Measurements from ENCODE around the gene FHL5.
"Not testable (repeated sequence)": the region's sequence is repeated elsewhere in the genome, so short reads cannot be mapped to it uniquely, and the experiment has no call there.

FHL5 gene

GRCh38 chr6:96547654-96548053 is 15.3 kb upstream of the FHL5 start:
- H3K4me3 ChIP-seq (ENCODE audit: low read length in 2 of 2) = no peak overlapping the region
- no peak overlapping the region for H3K27ac ChIP-seq (ENCODE audit: low read length)
- H3K4me1 ChIP-seq (ENCODE audit: control insufficient read depth, insufficient read depth, low read length) = no peaks in the 10 kb centered on the region
- H3K9ac ChIP-seq (ENCODE audit: low read length in 2 of 2) = no peak overlapping the region
- H3K36me3 ChIP-seq (ENCODE audit: control insufficient read depth in 2 of 2, insufficient read depth in 2 of 2, low read length in 2 of 2) = peaks cover 23 to 35% of the 10 kb centered on the region in 2 donors
- no peaks in the 10 kb centered on the region for H3K27me3 ChIP-seq (ENCODE audit: control insufficient read depth in 1 of 2, insufficient read depth in 2 of 2, low read length in 2 of 2)
- no peaks in the 10 kb centered on the region for H3K9me3 ChIP-seq (ENCODE audit: control insufficient read depth in 2 of 2, low read length in 2 of 2)

GRCh38 chr6:96554558-96554957 is 8.4 kb upstream of the FHL5 start:
- no peaks in the 10 kb centered on the region for H3K4me1 ChIP-seq (ENCODE audit: control insufficient read depth, insufficient read depth, low read length)
- no peak overlapping the region for H3K4me3 ChIP-seq (ENCODE audit: low read length in 2 of 2)
- no peak overlapping the region for H3K9ac ChIP-seq (ENCODE audit: low read length in 2 of 2)
- H3K27ac ChIP-seq (ENCODE audit: low read length) = no peak overlapping the region
- H3K36me3 ChIP-seq (ENCODE audit: control insufficient read depth in 2 of 2, insufficient read depth in 2 of 2, low read length in 2 of 2) = peaks cover 17 to 24% of the 10 kb centered on the region in 2 donors
- H3K9me3 ChIP-seq (ENCODE audit: control insufficient read depth in 2 of 2, low read length in 2 of 2) = no peaks in the 10 kb centered on the region
- no peaks in the 10 kb centered on the region for H3K27me3 ChIP-seq (ENCODE audit: control insufficient read depth in 1 of 2, insufficient read depth in 2 of 2, low read length in 2 of 2)

GRCh38 chr6:96559740-96560139 is 3.2 kb upstream of the FHL5 start:
- not testable (repeated sequence) for H3K4me3 ChIP-seq (ENCODE audit: low read length in 2 of 2); H3K9ac ChIP-seq (ENCODE audit: low read length in 2 of 2); H3K36me3 ChIP-seq (ENCODE audit: control insufficient read depth in 2 of 2, insufficient read depth in 2 of 2, low read length in 2 of 2); H3K27ac ChIP-seq (ENCODE audit: low read length); H3K4me1 ChIP-seq (ENCODE audit: control insufficient read depth, insufficient read depth, low read length); H3K9me3 ChIP-seq (ENCODE audit: control insufficient read depth in 2 of 2, low read length in 2 of 2); H3K27me3 ChIP-seq (ENCODE audit: control insufficient read depth in 1 of 2, insufficient read depth in 2 of 2, low read length in 2 of 2)

DNA sequence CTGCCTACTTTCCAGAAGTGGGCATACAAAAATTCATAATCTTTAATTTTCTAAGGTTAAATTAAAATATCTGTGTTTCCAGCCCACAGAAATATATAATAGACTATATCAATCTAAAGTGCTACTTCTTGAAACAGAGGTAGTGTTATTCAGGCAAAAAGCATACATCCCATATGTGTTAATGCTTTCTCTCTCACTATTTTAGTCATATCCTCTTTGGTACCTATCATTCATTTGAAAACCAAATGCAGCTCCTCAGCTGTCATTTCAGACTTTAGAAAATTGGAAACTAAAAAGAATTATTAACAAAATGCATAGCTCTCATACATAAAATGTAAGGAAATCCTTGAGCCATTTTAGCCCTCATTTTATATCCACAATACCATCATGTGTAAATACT is 925 bp downstream of the FHL5 start:
- Histone ChIP-seq H3K9me3 (ENCODE audit: control insufficient read depth in 2 of 2, low read length in 2 of 2) (no peaks in the 10 kb centered on the region), H3K4me3 (ENCODE audit: low read length in 2 of 2) (no peak overlapping the region), H3K4me1 (ENCODE audit: control insufficient read depth, insufficient read depth, low read length) (no peaks in the 10 kb centered on the region), H3K27me3 (ENCODE audit: control insufficient read depth in 1 of 2, insufficient read depth in 2 of 2, low read length in 2 of 2) (no peaks in the 10 kb centered on the region), H3K27ac (ENCODE audit: low read length) (no peak overlapping the region), H3K9ac (ENCODE audit: low read length in 2 of 2) (no peak overlapping the region), H3K36me3 (ENCODE audit: control insufficient read depth in 2 of 2, insufficient read depth in 2 of 2, low read length in 2 of 2) (no peaks in the 10 kb centered on the region)

GRCh38 chr6:96570053-96570452 is 7.1 kb downstream of the FHL5 start:
- Histone ChIP-seq H3K27ac (ENCODE audit: low read length) (no peak overlapping the region), H3K4me3 (ENCODE audit: low read length in 2 of 2) (no peak overlapping the region), H3K36me3 (ENCODE audit: control insufficient read depth in 2 of 2, insufficient read depth in 2 of 2, low read length in 2 of 2) (no peaks in the 10 kb centered on the region), H3K9ac (ENCODE audit: low read length in 2 of 2) (no peak overlapping the region), H3K4me1 (ENCODE audit: control insufficient read depth, insufficient read depth, low read length) (no peaks in the 10 kb centered on the region), H3K9me3 (ENCODE audit: control insufficient read depth in 2 of 2, low read length in 2 of 2) (peaks cover 0 to 4% of the 10 kb centered on the region in 2 donors), H3K27me3 (ENCODE audit: control insufficient read depth in 1 of 2, insufficient read depth in 2 of 2, low read length in 2 of 2) (no peaks in the 10 kb centered on the region)

DNA sequence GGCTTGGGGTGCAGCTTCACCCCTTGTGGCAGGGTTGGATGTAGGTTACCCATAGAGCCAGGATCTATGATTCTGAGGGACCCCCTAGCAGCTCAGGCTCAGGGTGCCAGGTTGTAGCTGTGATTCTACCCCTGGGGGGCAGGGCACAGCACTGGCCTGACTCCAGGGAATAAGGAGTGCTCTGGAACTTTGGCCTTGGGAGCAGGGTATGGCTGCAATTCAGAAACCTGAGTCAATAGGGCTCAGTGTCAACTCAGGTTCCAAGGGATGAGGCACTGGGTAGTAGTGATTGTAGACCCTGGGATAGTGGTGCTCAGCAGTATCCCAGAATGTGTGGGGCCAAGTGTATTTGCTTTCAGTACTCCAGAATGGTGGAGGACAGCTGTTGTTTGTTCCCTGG is 8.6 kb downstream of the FHL5 start:
- Histone ChIP-seq H3K4me3 (ENCODE audit: low read length in 2 of 2) (no peak overlapping the region), H3K4me1 (ENCODE audit: control insufficient read depth, insufficient read depth, low read length) (no peaks in the 10 kb centered on the region), H3K36me3 (ENCODE audit: control insufficient read depth in 2 of 2, insufficient read depth in 2 of 2, low read length in 2 of 2) (no peaks in the 10 kb centered on the region), H3K27ac (ENCODE audit: low read length) (no peak overlapping the region), H3K27me3 (ENCODE audit: control insufficient read depth in 1 of 2, insufficient read depth in 2 of 2, low read length in 2 of 2) (no peaks in the 10 kb centered on the region), H3K9me3 (ENCODE audit: control insufficient read depth in 2 of 2, low read length in 2 of 2) (peaks cover 0 to 4% of the 10 kb centered on the region in 2 donors), H3K9ac (ENCODE audit: low read length in 2 of 2) (no peak overlapping the region)

DNA sequence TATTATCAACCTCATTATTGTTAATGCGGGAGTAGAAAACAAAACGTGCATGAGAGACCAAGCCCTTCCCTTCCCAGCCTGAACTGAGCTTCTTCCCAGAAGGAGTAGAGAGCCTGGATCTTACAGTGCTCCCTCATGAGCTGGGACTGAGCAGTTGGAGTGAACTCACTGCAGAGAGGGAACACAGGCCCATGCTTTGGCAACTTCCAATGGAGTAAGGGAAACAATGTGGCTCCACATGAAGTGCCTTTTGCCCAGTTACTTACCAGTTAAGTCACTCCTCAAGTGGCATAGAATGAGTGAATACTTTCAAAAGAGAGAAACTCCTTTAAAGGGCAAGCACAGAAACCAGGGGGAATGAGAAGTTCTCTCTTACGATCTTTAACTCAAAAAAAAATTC is 12.4 kb downstream of the FHL5 start:
- H3K4me1 ChIP-seq (ENCODE audit: control insufficient read depth, insufficient read depth, low read length) = no peaks in the 10 kb centered on the region
- no peaks in the 10 kb centered on the region for H3K27me3 ChIP-seq (ENCODE audit: control insufficient read depth in 1 of 2, insufficient read depth in 2 of 2, low read length in 2 of 2)
- H3K4me3 ChIP-seq (ENCODE audit: low read length in 2 of 2) = no peak overlapping the region
- peaks cover 0 to 4% of the 10 kb centered on the region in 2 donors for H3K9me3 ChIP-seq (ENCODE audit: control insufficient read depth in 2 of 2, low read length in 2 of 2)
- no peaks in the 10 kb centered on the region for H3K36me3 ChIP-seq (ENCODE audit: control insufficient read depth in 2 of 2, insufficient read depth in 2 of 2, low read length in 2 of 2)
- no peak overlapping the region for H3K27ac ChIP-seq (ENCODE audit: low read length)
- no peak overlapping the region for H3K9ac ChIP-seq (ENCODE audit: low read length in 2 of 2)

DNA sequence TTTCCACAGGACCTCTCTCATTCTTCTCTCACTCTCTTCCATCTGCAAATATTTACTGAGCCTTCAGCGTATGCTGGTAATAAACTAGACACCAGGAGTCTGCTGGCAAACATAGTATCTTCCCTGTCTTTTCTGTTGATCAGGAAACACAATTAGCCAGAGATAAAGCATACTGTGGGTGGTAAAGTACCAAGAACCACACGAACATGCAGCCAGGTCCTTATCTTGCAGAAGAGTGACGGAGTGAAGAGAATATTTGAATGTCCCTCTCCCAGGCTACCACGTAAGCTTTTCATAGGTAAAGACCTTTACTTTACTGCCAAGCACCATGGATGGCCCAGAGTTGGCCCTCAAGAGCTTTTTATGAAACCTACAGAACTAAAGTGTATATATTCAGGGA is 13.3 kb downstream of the FHL5 start:
- H3K27me3 ChIP-seq (ENCODE audit: control insufficient read depth in 1 of 2, insufficient read depth in 2 of 2, low read length in 2 of 2) = no peaks in the 10 kb centered on the region
- H3K9ac ChIP-seq (ENCODE audit: low read length in 2 of 2) = no peak overlapping the region
- H3K9me3 ChIP-seq (ENCODE audit: control insufficient read depth in 2 of 2, low read length in 2 of 2) = peaks cover 0 to under 1% of the 10 kb centered on the region in 2 donors
- H3K4me3 ChIP-seq (ENCODE audit: low read length in 2 of 2) = no peak overlapping the region
- no peak overlapping the region for H3K27ac ChIP-seq (ENCODE audit: low read length)
- no peaks in the 10 kb centered on the region for H3K4me1 ChIP-seq (ENCODE audit: control insufficient read depth, insufficient read depth, low read length)
- no peaks in the 10 kb centered on the region for H3K36me3 ChIP-seq (ENCODE audit: control insufficient read depth in 2 of 2, insufficient read depth in 2 of 2, low read length in 2 of 2)

DNA sequence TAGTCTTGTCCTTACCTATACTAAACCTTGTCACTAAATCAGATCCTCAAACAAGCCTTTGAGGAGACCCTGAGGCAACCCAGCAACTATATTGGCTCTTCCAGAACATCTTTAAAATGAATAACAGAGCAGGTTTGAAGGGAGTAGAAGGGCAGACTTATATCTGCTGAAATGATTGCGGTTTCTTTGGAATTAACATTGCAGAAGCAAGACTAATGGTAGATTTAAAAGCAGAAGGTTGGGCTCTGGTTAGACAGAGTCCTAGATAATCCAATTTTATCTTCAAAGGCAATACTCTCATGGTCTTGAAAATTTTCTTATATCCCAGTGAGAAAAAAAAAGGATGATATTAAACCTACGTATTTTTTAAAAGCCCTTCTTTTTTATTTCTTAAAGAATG is 19.1 kb downstream of the FHL5 start:
- Histone ChIP-seq H3K9me3 (ENCODE audit: control insufficient read depth in 2 of 2, low read length in 2 of 2) (no peaks in the 10 kb centered on the region), H3K4me1 (ENCODE audit: control insufficient read depth, insufficient read depth, low read length) (no peaks in the 10 kb centered on the region), H3K27me3 (ENCODE audit: control insufficient read depth in 1 of 2, insufficient read depth in 2 of 2, low read length in 2 of 2) (no peaks in the 10 kb centered on the region), H3K27ac (ENCODE audit: low read length) (no peak overlapping the region), H3K9ac (ENCODE audit: low read length in 2 of 2) (no peak overlapping the region), H3K4me3 (ENCODE audit: low read length in 2 of 2) (no peak overlapping the region), H3K36me3 (ENCODE audit: control insufficient read depth in 2 of 2, insufficient read depth in 2 of 2, low read length in 2 of 2) (no peaks in the 10 kb centered on the region)

GRCh38 chr6:96582436-96582835 is 19.5 kb downstream of the FHL5 start:
- H3K27me3 ChIP-seq (ENCODE audit: control insufficient read depth in 1 of 2, insufficient read depth in 2 of 2, low read length in 2 of 2) = no peaks in the 10 kb centered on the region
- no peak overlapping the region for H3K9ac ChIP-seq (ENCODE audit: low read length in 2 of 2)
- no peaks in the 10 kb centered on the region for H3K9me3 ChIP-seq (ENCODE audit: control insufficient read depth in 2 of 2, low read length in 2 of 2)
- H3K27ac ChIP-seq (ENCODE audit: low read length) = no peak overlapping the region
- no peaks in the 10 kb centered on the region for H3K4me1 ChIP-seq (ENCODE audit: control insufficient read depth, insufficient read depth, low read length)
- no peak overlapping the region for H3K4me3 ChIP-seq (ENCODE audit: low read length in 2 of 2)
- no peaks in the 10 kb centered on the region for H3K36me3 ChIP-seq (ENCODE audit: control insufficient read depth in 2 of 2, insufficient read depth in 2 of 2, low read length in 2 of 2)

DNA sequence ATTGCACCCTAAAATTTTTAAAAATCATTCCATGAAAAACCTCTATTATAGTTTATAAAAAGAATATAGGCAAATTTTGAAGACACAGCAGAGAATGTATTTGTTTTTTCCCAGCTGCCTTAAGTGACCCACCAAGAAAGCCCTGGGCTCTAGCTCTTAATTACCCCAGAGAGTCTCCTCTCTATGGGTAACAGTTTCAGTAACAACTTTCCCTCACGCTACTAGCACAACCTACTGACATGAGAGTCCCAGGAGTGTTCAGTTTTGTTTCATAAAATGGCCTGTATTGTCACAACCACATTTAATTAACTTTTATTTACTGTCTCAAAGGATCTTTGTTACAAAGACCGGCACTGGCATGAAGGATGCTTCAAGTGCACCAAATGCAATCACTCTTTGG is 41.5 kb downstream of the FHL5 start:
- no peak overlapping the region for H3K4me3 ChIP-seq (ENCODE audit: low read length in 2 of 2)
- no peak overlapping the region for H3K9ac ChIP-seq (ENCODE audit: low read length in 2 of 2)
- no peak overlapping the region for H3K27ac ChIP-seq (ENCODE audit: low read length)
- H3K36me3 ChIP-seq (ENCODE audit: control insufficient read depth in 2 of 2, insufficient read depth in 2 of 2, low read length in 2 of 2) = no peaks in the 10 kb centered on the region
- H3K9me3 ChIP-seq (ENCODE audit: control insufficient read depth in 2 of 2, low read length in 2 of 2) = no peaks in the 10 kb centered on the region
- H3K27me3 ChIP-seq (ENCODE audit: control insufficient read depth in 1 of 2, insufficient read depth in 2 of 2, low read length in 2 of 2) = no peaks in the 10 kb centered on the region
- no peaks in the 10 kb centered on the region for H3K4me1 ChIP-seq (ENCODE audit: control insufficient read depth, insufficient read depth, low read length)

DNA sequence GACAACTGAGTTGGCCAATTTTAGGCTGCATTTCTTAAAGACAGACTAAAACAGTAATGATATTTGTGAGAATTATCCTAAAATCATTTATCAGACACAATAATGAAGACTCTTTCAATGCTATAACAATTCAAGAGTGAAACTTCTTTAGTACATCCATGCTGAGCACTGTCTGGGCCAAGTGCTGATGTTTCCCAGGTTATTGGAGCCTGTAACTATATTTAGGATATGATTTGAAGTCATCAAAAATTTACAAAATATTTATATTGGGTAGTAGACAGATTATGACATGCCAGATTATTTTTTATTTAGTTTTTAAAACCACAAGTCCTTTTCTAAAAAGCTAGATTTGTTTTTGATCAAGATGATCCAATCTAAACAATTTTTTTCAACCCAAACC is 45.1 kb downstream of the FHL5 start:
- no peaks in the 10 kb centered on the region for H3K9me3 ChIP-seq (ENCODE audit: control insufficient read depth in 2 of 2, low read length in 2 of 2)
- H3K27ac ChIP-seq (ENCODE audit: low read length) = no peak overlapping the region
- no peak overlapping the region for H3K9ac ChIP-seq (ENCODE audit: low read length in 2 of 2)
- H3K4me3 ChIP-seq (ENCODE audit: low read length in 2 of 2) = no peak overlapping the region
- H3K27me3 ChIP-seq (ENCODE audit: control insufficient read depth in 1 of 2, insufficient read depth in 2 of 2, low read length in 2 of 2) = no peaks in the 10 kb centered on the region
- H3K36me3 ChIP-seq (ENCODE audit: control insufficient read depth in 2 of 2, insufficient read depth in 2 of 2, low read length in 2 of 2) = no peaks in the 10 kb centered on the region
- no peaks in the 10 kb centered on the region for H3K4me1 ChIP-seq (ENCODE audit: control insufficient read depth, insufficient read depth, low read length)
